ENCODE results near the gene RAB12. TPM values are rescaled to one million over a fixed set of nuclear protein-coding genes. Genes with fewer than 3 reads are reported as not detected.

The RAB12 gene
- total RNA-seq, 1 donor from 2014 or later: 58.4 TPM

- DNase-seq (ENCODE audit: low read depth): no peak
Measured at GRCh38 chr18:8684577-8684976, 75.3 kb downstream of the RAB12 start.

GRCh38 chr18:8685141-8685913 lies 76.1 kb downstream of the RAB12 start:
- DNase-seq (ENCODE audit: low read depth): peak; percentile 69

GRCh38 chr18:8685914-8686216 lies 76.6 kb downstream of the RAB12 start:
- DNase-seq (ENCODE audit: low read depth): no peak

GRCh38 chr18:8686611-8687010 lies 77.4 kb downstream of the RAB12 start:
- no peak for DNase-seq (ENCODE audit: low read depth)

- DNase-seq (ENCODE audit: low read depth): no peak
Measured at GRCh38 chr18:8688216-8688800, 79.1 kb downstream of the RAB12 start.

- DNase-seq (ENCODE audit: low read depth): no peak
Measured at GRCh38 chr18:8688816-8689215, 79.6 kb downstream of the RAB12 start.

Other genes starting within 250 kb of the RAB12 start
- 35.6 and 107 TPM in 2 replicates for gene MTCL1, start 96.1 kb downstream of the RAB12 start, total RNA-seq

All from renal cortical epithelial cell (primary cell).